Measurements from ENCODE around the gene CHCHD3.

CHCHD3 gene

GRCh38 chr7:132858251-132858650, 223.6 kb downstream of the CHCHD3 start:
- TF ChIP-seq CTCF (conservative IDR thresholded peaks at IDR 0.05; ENCODE audit: low read depth, low read length) = no peak
- no peak overlapping the region for H3K4me3 ChIP-seq (ENCODE audit: low read depth, low read length)
- no peak for DNase-seq (ENCODE audit: low read depth)

- no peak overlapping the region for H3K4me3 ChIP-seq (ENCODE audit: low read depth, low read length)
- DNase-seq (ENCODE audit: low read depth) = no peak
- TF ChIP-seq CTCF (conservative IDR thresholded peaks at IDR 0.05; ENCODE audit: low read depth, low read length) = no peak
These were observed 224.2 kb downstream of the CHCHD3 start for GRCh38 chr7:132857703-132858102.

GRCh38 chr7:132857031-132857430, 224.9 kb downstream of the CHCHD3 start:
- no peak for TF ChIP-seq CTCF (conservative IDR thresholded peaks at IDR 0.05; ENCODE audit: low read depth, low read length)
- DNase-seq (ENCODE audit: low read depth) = no peak
- H3K4me3 ChIP-seq (ENCODE audit: low read depth, low read length) = no peak overlapping the region

- no peak for TF ChIP-seq CTCF (conservative IDR thresholded peaks at IDR 0.05; ENCODE audit: low read depth, low read length)
- no peak overlapping the region for H3K4me3 ChIP-seq (ENCODE audit: low read depth, low read length)
- no peak for DNase-seq (ENCODE audit: low read depth)
These were observed 225.5 kb downstream of the CHCHD3 start for GRCh38 chr7:132856416-132856815.

- TF ChIP-seq CTCF (conservative IDR thresholded peaks at IDR 0.05; ENCODE audit: low read depth, low read length) = no peak
- no peak for DNase-seq (ENCODE audit: low read depth)
- H3K4me3 ChIP-seq (ENCODE audit: low read depth, low read length) = no peak overlapping the region
These were observed 226.0 kb downstream of the CHCHD3 start for GRCh38 chr7:132855901-132856300.

GRCh38 chr7:132854238-132854637, 227.7 kb downstream of the CHCHD3 start:
- DNase-seq (ENCODE audit: low read depth) = no peak
- no peak overlapping the region for H3K4me3 ChIP-seq (ENCODE audit: low read depth, low read length)
- TF ChIP-seq CTCF (conservative IDR thresholded peaks at IDR 0.05; ENCODE audit: low read depth, low read length) = no peak

GRCh38 chr7:132847376-132847775, 234.5 kb downstream of the CHCHD3 start:
- TF ChIP-seq CTCF (conservative IDR thresholded peaks at IDR 0.05; ENCODE audit: low read depth, low read length) = no peak
- DNase-seq (ENCODE audit: low read depth) = no peak
- no peak overlapping the region for H3K4me3 ChIP-seq (ENCODE audit: low read depth, low read length)
